Activated naive CD8-positive, alpha-beta T cell treated with anti-CD3 and anti-CD28 coated beads, Interleukin-2, amount 10 ng/mL, durations not matched to agents 7 days and 5 days (primary cell): ENCODE results near the gene GRM5. TPM values are rescaled to one million over a fixed set of nuclear protein-coding genes. Genes with fewer than 3 reads are reported as not detected.
A peak's percentile ranks its signal among the peaks of the same experiment; 100 is the strongest.

ENCODE experiments used
- ATAC-seq: fragments of 150-1000 bp; cut with Tn5 transposase; one replicate; pipeline ENCODE4 v1.10.0; 2021; ENCODE audit warnings: low read depth, moderate library complexity
- POLR2A ChIA-PET: fragments of 350-600 bp; sonication (Branson Sonifier 250); formaldehyde crosslinking; loops from one replicate; lab custom pipeline; 2021; ENCODE audit warnings: antibody characterized with exemption; lab: Charles Lee
- DNase-seq: peaks from one replicate; pipeline ENCODE4 v3.0.0; 2021
- H3K27ac Mint-ChIP-seq: one replicate; pipeline ENCODE4 v1.8.0; 2022; ENCODE audit warnings: mild to moderate bottlenecking, mixed read lengths
- H3K27me3 Mint-ChIP-seq: one replicate; pipeline ENCODE4 v1.8.0; 2022; ENCODE audit warnings: mild to moderate bottlenecking, moderate library complexity, mixed read lengths
- H3K36me3 Mint-ChIP-seq: one replicate; pipeline ENCODE4 v1.8.0; 2021; ENCODE audit warnings: mild to moderate bottlenecking, mixed read lengths
- H3K4me1 Mint-ChIP-seq: one replicate; pipeline ENCODE4 v1.8.0; 2021; ENCODE audit warnings: mixed read lengths
- H3K4me3 Mint-ChIP-seq: one replicate; pipeline ENCODE4 v1.8.0; 2022; ENCODE audit warnings: mild to moderate bottlenecking, moderate library complexity, mixed read lengths
- H3K9me3 Mint-ChIP-seq: one replicate; pipeline ENCODE4 v1.8.0; 2021; ENCODE audit warnings: mixed read lengths
- total RNA-seq, 2 experiments: library from RNA; stranded (reverse); gene quantifications; one replicate each; pipeline ENCODE4 v1.2.3, GENCODE V29; 2021

GRM5 gene
- total RNA-seq, 2 experiments from 2014 or later, result not detected

GRCh38 chr11:88594274-88594950, 471.4 kb downstream of the GRM5 start:
- DNase-seq (no peak), ATAC-seq (no peak)
- Mint-ChIP-seq H3K36me3 (no peaks in the 10 kb centered on the region), H3K4me1 (peaks cover 3% of the 10 kb centered on the region), H3K9me3 (peaks cover 2% of the 10 kb centered on the region), H3K4me3 (no peak overlapping the region), H3K27me3 (no peaks in the 10 kb centered on the region), H3K27ac (no peak overlapping the region)
- POLR2A ChIA-PET, result no interaction called here

- no peak for DNase-seq
- no peak overlapping the region for H3K4me3 Mint-ChIP-seq
- H3K4me1 Mint-ChIP-seq, result no peaks in the 10 kb centered on the region
- no peaks in the 10 kb centered on the region for H3K9me3 Mint-ChIP-seq
- H3K27me3 Mint-ChIP-seq, result no peaks in the 10 kb centered on the region
- H3K36me3 Mint-ChIP-seq, result no peaks in the 10 kb centered on the region
- no peak overlapping the region for H3K27ac Mint-ChIP-seq
- ATAC-seq, result no peak
- POLR2A ChIA-PET, result no interaction called here
Measured at GRCh38 chr11:88590361-88590760, 475.4 kb downstream of the GRM5 start.

- POLR2A ChIA-PET, result no interaction called here
- Mint-ChIP-seq H3K4me3 (no peak overlapping the region), H3K9me3 (no peaks in the 10 kb centered on the region), H3K27me3 (no peaks in the 10 kb centered on the region), H3K27ac (no peak overlapping the region), H3K36me3 (no peaks in the 10 kb centered on the region), H3K4me1 (no peaks in the 10 kb centered on the region)
- no peak for DNase-seq
- no peak for ATAC-seq
Measured at GRCh38 chr11:88583251-88583650, 482.5 kb downstream of the GRM5 start.

- no peaks in the 10 kb centered on the region for H3K9me3 Mint-ChIP-seq
- H3K27ac Mint-ChIP-seq, result no peak overlapping the region
- DNase-seq (no peak), ATAC-seq (no peak)
- H3K27me3 Mint-ChIP-seq, result no peaks in the 10 kb centered on the region
- H3K4me1 Mint-ChIP-seq, result no peaks in the 10 kb centered on the region
- POLR2A ChIA-PET, result no interaction called here
- no peaks in the 10 kb centered on the region for H3K36me3 Mint-ChIP-seq
- no peak overlapping the region for H3K4me3 Mint-ChIP-seq
Measured at GRCh38 chr11:88579466-88579865, 486.3 kb downstream of the GRM5 start.

GRCh38 chr11:88576741-88577140, 489.0 kb downstream of the GRM5 start:
- POLR2A ChIA-PET, result no interaction called here
- ATAC-seq (no peak), DNase-seq (no peak)
- Mint-ChIP-seq H3K27ac (no peak overlapping the region), H3K27me3 (no peaks in the 10 kb centered on the region), H3K9me3 (no peaks in the 10 kb centered on the region), H3K4me1 (no peaks in the 10 kb centered on the region), H3K36me3 (no peaks in the 10 kb centered on the region), H3K4me3 (no peak overlapping the region)

- no peaks in the 10 kb centered on the region for H3K27me3 Mint-ChIP-seq
- H3K9me3 Mint-ChIP-seq, result no peaks in the 10 kb centered on the region
- ATAC-seq (no peak), DNase-seq (no peak)
- H3K4me3 Mint-ChIP-seq, result no peak overlapping the region
- H3K27ac Mint-ChIP-seq, result no peak overlapping the region
- POLR2A ChIA-PET, result no interaction called here
- no peaks in the 10 kb centered on the region for H3K4me1 Mint-ChIP-seq
- H3K36me3 Mint-ChIP-seq, result no peaks in the 10 kb centered on the region
Measured at GRCh38 chr11:88575916-88576315, 489.9 kb downstream of the GRM5 start.

GRCh38 chr11:88569342-88569741, 496.4 kb downstream of the GRM5 start:
- H3K36me3 Mint-ChIP-seq, result no peaks in the 10 kb centered on the region
- H3K4me3 Mint-ChIP-seq, result no peak overlapping the region
- no peak overlapping the region for H3K27ac Mint-ChIP-seq
- ATAC-seq (no peak), DNase-seq (no peak)
- no peaks in the 10 kb centered on the region for H3K27me3 Mint-ChIP-seq
- no peaks in the 10 kb centered on the region for H3K9me3 Mint-ChIP-seq
- POLR2A ChIA-PET, result no interaction called here
- H3K4me1 Mint-ChIP-seq, result no peaks in the 10 kb centered on the region

GRCh38 chr11:88555829-88556202, 510.0 kb downstream of the GRM5 start:
- ATAC-seq (no peak), DNase-seq (no peak)
- H3K27ac Mint-ChIP-seq, result no peak overlapping the region
- peaks cover 6% of the 10 kb centered on the region for H3K27me3 Mint-ChIP-seq
- H3K9me3 Mint-ChIP-seq, result no peaks in the 10 kb centered on the region
- H3K4me1 Mint-ChIP-seq, result no peaks in the 10 kb centered on the region
- no peaks in the 10 kb centered on the region for H3K36me3 Mint-ChIP-seq
- POLR2A ChIA-PET, result no interaction called here
- no peak overlapping the region for H3K4me3 Mint-ChIP-seq

- no peak overlapping the region for H3K4me3 Mint-ChIP-seq
- DNase-seq (no peak), ATAC-seq (no peak)
- H3K4me1 Mint-ChIP-seq, result no peaks in the 10 kb centered on the region
- POLR2A ChIA-PET, result no interaction called here
- no peak overlapping the region for H3K27ac Mint-ChIP-seq
- no peaks in the 10 kb centered on the region for H3K9me3 Mint-ChIP-seq
- H3K27me3 Mint-ChIP-seq, result peaks cover 6% of the 10 kb centered on the region
- H3K36me3 Mint-ChIP-seq, result no peaks in the 10 kb centered on the region
Measured at GRCh38 chr11:88555018-88555828, 510.6 kb downstream of the GRM5 start.

GRCh38 chr11:88553204-88553603, 512.6 kb downstream of the GRM5 start:
- POLR2A ChIA-PET, result no interaction called here
- H3K27me3 Mint-ChIP-seq, result peaks cover 6% of the 10 kb centered on the region
- no peaks in the 10 kb centered on the region for H3K4me1 Mint-ChIP-seq
- no peak for ATAC-seq
- no peak overlapping the region for H3K27ac Mint-ChIP-seq
- H3K9me3 Mint-ChIP-seq, result no peaks in the 10 kb centered on the region
- H3K4me3 Mint-ChIP-seq, result no peak overlapping the region
- no peaks in the 10 kb centered on the region for H3K36me3 Mint-ChIP-seq
- DNase-seq, result no peak

- H3K36me3 Mint-ChIP-seq, result no peaks in the 10 kb centered on the region
- peak; percentile 45 for DNase-seq
- POLR2A ChIA-PET, result no interaction called here
- H3K27me3 Mint-ChIP-seq, result peaks cover 8% of the 10 kb centered on the region
- H3K4me1 Mint-ChIP-seq, result no peaks in the 10 kb centered on the region
- ATAC-seq, result peak; percentile 74
- no peaks in the 10 kb centered on the region for H3K9me3 Mint-ChIP-seq
- H3K27ac Mint-ChIP-seq, result no peak overlapping the region
- H3K4me3 Mint-ChIP-seq, result no peak overlapping the region
Measured at GRCh38 chr11:88552379-88553062, 513.3 kb downstream of the GRM5 start.

- Mint-ChIP-seq H3K27me3 (peaks cover 9% of the 10 kb centered on the region), H3K9me3 (no peaks in the 10 kb centered on the region), H3K4me1 (peaks cover 4% of the 10 kb centered on the region), H3K27ac (no peak overlapping the region), H3K36me3 (no peaks in the 10 kb centered on the region), H3K4me3 (no peak overlapping the region)
- POLR2A ChIA-PET, result no interaction called here
- DNase-seq (no peak), ATAC-seq (no peak)
Measured at GRCh38 chr11:88544656-88545280, 521.0 kb downstream of the GRM5 start.

GRCh38 chr11:88543902-88544655, 521.7 kb downstream of the GRM5 start:
- Mint-ChIP-seq H3K27ac (no peak overlapping the region), H3K27me3 (peaks cover 9% of the 10 kb centered on the region), H3K36me3 (no peaks in the 10 kb centered on the region), H3K4me1 (peaks cover 4% of the 10 kb centered on the region), H3K4me3 (peak overlapping the region; percentile 3), H3K9me3 (no peaks in the 10 kb centered on the region)
- POLR2A ChIA-PET, result no interaction called here
- peak; percentile 99 for ATAC-seq
- DNase-seq, result peak; percentile 76
